Panc1 (cell line): ENCODE measurements around the gene CLPX. TPM values are rescaled to one million over a fixed set of nuclear protein-coding genes. Genes with fewer than 3 reads are reported as not detected.

Source experiments
- ATAC-seq: fragments of 200-7000 bp; cut with Tn5 transposase; 2 replicates; pipeline ENCODE4 v1.9.1; 2020; ENCODE audit warnings: mild to moderate bottlenecking, moderate library complexity
- BruUV-seq: library from RNA; stranded (reverse); fragments of 400-500 nt; replicated peaks from 2 replicates; lab custom pipeline; 2021; lab: Mats Ljungman, UMichigan
- CTCF ChIA-PET: fragments of 300-600 bp; sonication (Branson Sonifier 250); formaldehyde crosslinking; loops from one replicate; lab custom pipeline; 2022; ENCODE audit warnings: antibody characterized with exemption; lab: Charles Lee
- POLR2A ChIA-PET: fragments of 300-600 bp; sonication (Branson Sonifier 250); formaldehyde crosslinking; loops from one replicate; lab custom pipeline; 2022; ENCODE audit warnings: antibody characterized with exemption; lab: Charles Lee
- DNase-seq: peaks from one replicate; pipeline ENCODE4 v3.0.0-alpha.2; 2010; ENCODE audit warnings: low read depth, low spot score
- H3K27ac ChIP-seq: 2 replicates; pipeline ENCODE4 v1.5.1; 2011; ENCODE audit warnings: mild to moderate bottlenecking, low read length, inconsistent platforms
- H3K27me3 ChIP-seq: fragments of 200-500 bp; sonication (Bioruptor generic); 2 replicates; pipeline ENCODE4 v1.6.0; 2014; ENCODE audit warnings: low read length, inconsistent platforms; ENCODE audit not compliant: control insufficient read depth, insufficient read depth
- H3K36me3 ChIP-seq: fragments of 200-500 bp; sonication (Bioruptor generic); 2 replicates; pipeline ENCODE4 v1.5.1; 2014; ENCODE audit warnings: inconsistent platforms, mild to moderate bottlenecking, low read length, moderate library complexity; ENCODE audit not compliant: control insufficient read depth, insufficient read depth
- H3K4me1 ChIP-seq: 2 replicates; pipeline ENCODE4 v1.5.1; 2011; ENCODE audit warnings: inconsistent platforms, mild to moderate bottlenecking, low read length, moderate library complexity; ENCODE audit not compliant: control insufficient read depth, insufficient read depth
- H3K4me3 ChIP-seq, 2 experiments: 2 replicates each; pipeline ENCODE4 v1.5.1; 2011 to 2012; ENCODE audit warnings: low read depth in 2 of 2, low read length in 2 of 2, mild to moderate bottlenecking in 2 of 2, inconsistent platforms in 1 of 2, moderate library complexity in 1 of 2
- H3K9me3 ChIP-seq: fragments of 200-500 bp; sonication (Bioruptor generic); 2 replicates; pipeline ENCODE4 v1.5.1; 2014; ENCODE audit warnings: low read depth, mild to moderate bottlenecking, inconsistent platforms, low read length, moderate library complexity; ENCODE audit not compliant: control insufficient read depth, insufficient read depth
- POLR2AphosphoS5 ChIP-seq: IDR thresholded peaks from 2 replicates; pipeline ENCODE4 v1.6.1; 2012; ENCODE audit warnings: mild to moderate bottlenecking, low read depth, low read length, moderate library complexity
- SIN3A ChIP-seq: IDR thresholded peaks from 2 replicates; pipeline ENCODE4 v1.6.1; 2012; ENCODE audit warnings: low read depth, mild to moderate bottlenecking, low read length, moderate library complexity, borderline replicate concordance; ENCODE audit not compliant: insufficient read depth
- TCF7L2 ChIP-seq: IDR thresholded peaks from 2 replicates; pipeline ENCODE4 v1.6.1; 2011; ENCODE audit warnings: mild to moderate bottlenecking, low read depth, low read length, inconsistent platforms
- in situ Hi-C: cut with HindIII; loops from 2 replicates; pipeline ENCODE4 v1.10.0; 2016; ENCODE audit warnings: low sequenced_read_pairs, low pct_unique_long_range_greater_than_20kb
- intact Hi-C: fragments of 100-400 bp; cut with micrococcal nuclease; formaldehyde crosslinking; loops from one replicate; pipeline ENCODE4 v1.10.0; 2022; ENCODE audit not compliant: unreplicated experiment
- total RNA-seq: library from RNA; stranded (reverse); gene quantifications from one replicate; pipeline ENCODE4 v1.2.1, GENCODE V29; 2021; ENCODE audit not compliant: unreplicated experiment
- TF ChIP-seq, protein P1 (sequence below): fragments of 450-650 bp; IDR thresholded peaks from 2 replicates; pipeline ENCODE4 v1.5.1; 2017; ENCODE audit warnings: mild to moderate bottlenecking
- TF ChIP-seq, protein P2 (sequence below), 2 experiments: IDR thresholded peaks; 2 replicates each; pipeline ENCODE4 v1.6.1; 2011 to 2012; ENCODE audit warnings: low read depth in 2 of 2, control low read depth in 1 of 2, low read length in 1 of 2, mild to moderate bottlenecking in 1 of 2, moderate library complexity in 1 of 2; ENCODE audit not compliant: insufficient read depth in 1 of 2

Gene CLPX
- total RNA-seq, 1 experiment from 2014 or later = 49.9 TPM

DNA sequence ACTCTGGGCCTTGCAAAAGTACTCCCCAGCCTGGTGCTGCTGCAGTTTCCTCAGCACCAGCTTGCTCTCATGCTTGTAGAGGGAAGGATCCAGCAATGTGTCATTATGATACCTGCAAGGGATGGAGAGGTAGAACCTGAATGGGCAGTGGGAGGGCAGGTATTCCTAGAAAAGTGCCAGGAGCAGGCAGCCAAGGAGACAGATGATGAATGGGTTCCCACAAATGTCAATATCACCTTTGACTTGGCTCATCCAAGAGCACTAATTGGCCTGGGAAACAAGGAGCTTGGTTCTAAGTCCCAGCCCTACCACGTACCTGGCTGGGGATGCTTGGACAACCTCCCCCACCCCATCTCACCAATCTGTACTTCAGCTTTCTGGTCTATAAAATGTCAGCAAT is 16.8 kb upstream of the CLPX start:
- H3K4me1 ChIP-seq = no peaks in the 10 kb centered on the region
- BruUV-seq = no TSS peak
- H3K9me3 ChIP-seq = no peaks in the 10 kb centered on the region
- H3K4me3 ChIP-seq = no peak overlapping the region
- CTCF ChIA-PET = interaction anchor here (0.7 to 1.3 kb wide), 2 partner anchors 13 to 69 kb away, joined by 4 to 6 read pairs; no protein-coding TSS in a partner anchor
- DNase-seq (no peak), ATAC-seq (no peak)
- in situ Hi-C loops = no loop called here
- POLR2A ChIA-PET = no interaction called here
- no peaks in the 10 kb centered on the region for H3K36me3 ChIP-seq
- H3K27me3 ChIP-seq = no peaks in the 10 kb centered on the region
- H3K27ac ChIP-seq = no peak overlapping the region
- intact Hi-C loops = no loop called here
- TF ChIP-seq TCF7L2 = no peak
- TF ChIP-seq, protein P1, sequence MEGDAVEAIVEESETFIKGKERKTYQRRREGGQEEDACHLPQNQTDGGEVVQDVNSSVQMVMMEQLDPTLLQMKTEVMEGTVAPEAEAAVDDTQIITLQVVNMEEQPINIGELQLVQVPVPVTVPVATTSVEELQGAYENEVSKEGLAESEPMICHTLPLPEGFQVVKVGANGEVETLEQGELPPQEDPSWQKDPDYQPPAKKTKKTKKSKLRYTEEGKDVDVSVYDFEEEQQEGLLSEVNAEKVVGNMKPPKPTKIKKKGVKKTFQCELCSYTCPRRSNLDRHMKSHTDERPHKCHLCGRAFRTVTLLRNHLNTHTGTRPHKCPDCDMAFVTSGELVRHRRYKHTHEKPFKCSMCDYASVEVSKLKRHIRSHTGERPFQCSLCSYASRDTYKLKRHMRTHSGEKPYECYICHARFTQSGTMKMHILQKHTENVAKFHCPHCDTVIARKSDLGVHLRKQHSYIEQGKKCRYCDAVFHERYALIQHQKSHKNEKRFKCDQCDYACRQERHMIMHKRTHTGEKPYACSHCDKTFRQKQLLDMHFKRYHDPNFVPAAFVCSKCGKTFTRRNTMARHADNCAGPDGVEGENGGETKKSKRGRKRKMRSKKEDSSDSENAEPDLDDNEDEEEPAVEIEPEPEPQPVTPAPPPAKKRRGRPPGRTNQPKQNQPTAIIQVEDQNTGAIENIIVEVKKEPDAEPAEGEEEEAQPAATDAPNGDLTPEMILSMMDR = no peak
- no peak for TF ChIP-seq POLR2AphosphoS5
- TF ChIP-seq SIN3A = no peak
- TF ChIP-seq, protein P2, sequence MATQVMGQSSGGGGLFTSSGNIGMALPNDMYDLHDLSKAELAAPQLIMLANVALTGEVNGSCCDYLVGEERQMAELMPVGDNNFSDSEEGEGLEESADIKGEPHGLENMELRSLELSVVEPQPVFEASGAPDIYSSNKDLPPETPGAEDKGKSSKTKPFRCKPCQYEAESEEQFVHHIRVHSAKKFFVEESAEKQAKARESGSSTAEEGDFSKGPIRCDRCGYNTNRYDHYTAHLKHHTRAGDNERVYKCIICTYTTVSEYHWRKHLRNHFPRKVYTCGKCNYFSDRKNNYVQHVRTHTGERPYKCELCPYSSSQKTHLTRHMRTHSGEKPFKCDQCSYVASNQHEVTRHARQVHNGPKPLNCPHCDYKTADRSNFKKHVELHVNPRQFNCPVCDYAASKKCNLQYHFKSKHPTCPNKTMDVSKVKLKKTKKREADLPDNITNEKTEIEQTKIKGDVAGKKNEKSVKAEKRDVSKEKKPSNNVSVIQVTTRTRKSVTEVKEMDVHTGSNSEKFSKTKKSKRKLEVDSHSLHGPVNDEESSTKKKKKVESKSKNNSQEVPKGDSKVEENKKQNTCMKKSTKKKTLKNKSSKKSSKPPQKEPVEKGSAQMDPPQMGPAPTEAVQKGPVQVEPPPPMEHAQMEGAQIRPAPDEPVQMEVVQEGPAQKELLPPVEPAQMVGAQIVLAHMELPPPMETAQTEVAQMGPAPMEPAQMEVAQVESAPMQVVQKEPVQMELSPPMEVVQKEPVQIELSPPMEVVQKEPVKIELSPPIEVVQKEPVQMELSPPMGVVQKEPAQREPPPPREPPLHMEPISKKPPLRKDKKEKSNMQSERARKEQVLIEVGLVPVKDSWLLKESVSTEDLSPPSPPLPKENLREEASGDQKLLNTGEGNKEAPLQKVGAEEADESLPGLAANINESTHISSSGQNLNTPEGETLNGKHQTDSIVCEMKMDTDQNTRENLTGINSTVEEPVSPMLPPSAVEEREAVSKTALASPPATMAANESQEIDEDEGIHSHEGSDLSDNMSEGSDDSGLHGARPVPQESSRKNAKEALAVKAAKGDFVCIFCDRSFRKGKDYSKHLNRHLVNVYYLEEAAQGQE (IDR thresholded peaks at IDR 0.05; ENCODE audit: insufficient read depth in 1 of 2, low read depth in 2 of 2, low read length in 1 of 2) = no peak

DNA sequence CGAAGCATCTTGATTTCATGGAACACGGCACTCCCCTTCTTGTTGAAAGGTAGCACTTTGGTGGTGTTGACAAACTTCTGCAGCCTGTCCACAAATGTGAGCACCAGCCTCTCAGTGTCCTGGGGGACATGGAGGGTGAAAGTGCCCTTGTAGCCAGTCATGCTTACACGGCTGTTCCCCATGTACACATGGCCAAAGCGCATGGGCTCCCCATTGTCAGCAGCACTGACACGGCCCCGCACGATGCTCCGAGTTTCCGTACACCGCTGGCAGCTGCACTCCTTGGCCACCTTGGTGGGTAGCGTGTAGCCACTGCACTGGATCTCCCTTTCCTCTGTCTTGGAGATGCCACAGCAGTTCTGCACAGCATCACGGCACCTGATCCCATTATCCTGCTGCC is 13.4 kb upstream of the CLPX start:
- H3K27ac ChIP-seq = no peak overlapping the region
- ATAC-seq (no peak), DNase-seq (no peak)
- ChIA-PET CTCF (no interaction called here), POLR2A (interaction anchor here (0.5 kb wide), 1 partner anchor 88 kb away, joined by 8 read pairs; no protein-coding TSS in a partner anchor)
- no peaks in the 10 kb centered on the region for H3K36me3 ChIP-seq
- no TSS peak for BruUV-seq
- no peaks in the 10 kb centered on the region for H3K4me1 ChIP-seq
- no peaks in the 10 kb centered on the region for H3K9me3 ChIP-seq
- H3K4me3 ChIP-seq = no peak overlapping the region
- H3K27me3 ChIP-seq = no peaks in the 10 kb centered on the region
- no peak for TF ChIP-seq POLR2AphosphoS5
- TF ChIP-seq, protein P2 (IDR thresholded peaks at IDR 0.05; ENCODE audit: insufficient read depth in 1 of 2, low read depth in 2 of 2, low read length in 1 of 2) = no peak
- no peak for TF ChIP-seq TCF7L2
- TF ChIP-seq, protein P1 = no peak
- TF ChIP-seq SIN3A = no peak
- intact Hi-C loops (no loop called here), in situ Hi-C loops (no loop called here)
